GM23248 (cell line): ENCODE measurements around the gene PADI4.

Experiments used
- EZH2 ChIP-seq: fragments of 200-600 bp; sonication (generic); IDR thresholded peaks from 2 replicates; pipeline ENCODE4 v1.6.1; 2018; ENCODE audit warnings: antibody characterized with exemption, mild to moderate bottlenecking; ENCODE audit not compliant: insufficient read depth, poor library complexity, severe bottlenecking
- EZH2phosphoT487 ChIP-seq: fragments of 200-600 bp; sonication (generic); IDR thresholded peaks from 2 replicates; pipeline ENCODE4 v1.6.1; 2018; ENCODE audit warnings: antibody characterized with exemption, moderate library complexity, mild to moderate bottlenecking, low read depth; ENCODE audit not compliant: insufficient read depth

DNA sequence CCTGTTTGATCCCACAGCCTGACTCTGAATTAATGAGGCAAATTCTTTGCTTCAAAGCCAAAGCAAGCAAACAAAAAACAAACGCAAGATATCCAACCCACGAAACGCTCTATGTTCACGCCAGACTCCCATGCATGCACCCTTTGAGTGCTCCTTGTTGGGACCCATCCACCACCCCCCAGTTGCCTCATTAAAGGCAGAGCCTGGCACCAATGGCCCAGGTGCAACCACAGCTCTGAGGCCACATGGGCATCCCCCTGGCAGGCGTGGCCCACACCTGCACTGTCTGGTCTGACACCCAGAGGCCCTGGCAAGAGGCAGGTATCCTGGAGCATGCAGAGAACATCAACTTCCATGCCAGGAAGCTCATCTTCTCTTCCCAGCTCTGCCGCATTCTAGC is 1.1 kb upstream of the PADI4 start:
- no peak for TF ChIP-seq EZH2
- no peak for TF ChIP-seq EZH2phosphoT487
